HepG2 (cell line): ENCODE data around the gene SCGB1C1.

Source experiments
- EP300 ChIP-seq, 3 experiments: sonication (generic) in 1 of 3; formaldehyde crosslinking in 1 of 3; IDR thresholded peaks; 2 replicates each; pipeline versions ENCODE4 v1.5.1 to v1.6.1; 2011 to 2020; ENCODE audit warnings: low read depth in 2 of 3, low read length in 2 of 3, borderline replicate concordance in 1 of 3, improper control_type of control experiment in 1 of 3, mild to moderate bottlenecking in 1 of 3, missing genetic modification reagents in 1 of 3, moderate library complexity in 1 of 3
- EZH2 ChIP-seq: conservative IDR thresholded peaks from 2 replicates; pipeline ENCODE4 v1.6.1; 2012; ENCODE audit warnings: mild to moderate bottlenecking, low read depth, low read length, moderate library complexity
- GLI4 ChIP-seq: sonication (generic); formaldehyde crosslinking; IDR thresholded peaks from 2 replicates; pipeline ENCODE4 v1.5.1; 2020; ENCODE audit warnings: missing genetic modification reagents, mild to moderate bottlenecking, moderate library complexity, borderline replicate concordance
- JUN ChIP-seq: sonication (generic); formaldehyde crosslinking; IDR thresholded peaks from 2 replicates; pipeline ENCODE4 v1.4.0; 2020; ENCODE audit warnings: mild to moderate bottlenecking, missing genetic modification reagents
- NR2C2 ChIP-seq: sonication (generic); formaldehyde crosslinking; IDR thresholded peaks from 2 replicates; pipeline ENCODE4 v1.4.0; 2020; ENCODE audit warnings: missing genetic modification reagents, mild to moderate bottlenecking, moderate library complexity, borderline replicate concordance
- POLR2A ChIP-seq, 2 experiments: IDR thresholded peaks; 2 replicates each; pipeline ENCODE4 v1.6.1; 2011; ENCODE audit warnings: low read depth in 2 of 2, low read length in 2 of 2, mild to moderate bottlenecking in 1 of 2, moderate library complexity in 1 of 2; ENCODE audit not compliant: insufficient read depth in 1 of 2
- SETDB1 ChIP-seq: sonication (generic); formaldehyde crosslinking; IDR thresholded peaks from 2 replicates; pipeline ENCODE4 v1.5.1; 2020; ENCODE audit warnings: missing genetic modification reagents, mild to moderate bottlenecking, borderline replicate concordance
- YY1 ChIP-seq: IDR thresholded peaks from 2 replicates; pipeline ENCODE4 v1.6.1; 2011; ENCODE audit warnings: low read length, low read depth, moderate library complexity, mild to moderate bottlenecking; ENCODE audit not compliant: insufficient read depth, insufficient replicate concordance
- ZNF329 ChIP-seq: sonication (generic); formaldehyde crosslinking; IDR thresholded peaks from 2 replicates; pipeline ENCODE4 v1.9.0; 2021; ENCODE audit warnings: low read depth, mild to moderate bottlenecking, missing genetic modification reagents
- ZSCAN12 ChIP-seq: sonication (generic); formaldehyde crosslinking; IDR thresholded peaks from 2 replicates; pipeline ENCODE4 v1.9.0; 2021; ENCODE audit warnings: mild to moderate bottlenecking, missing genetic modification reagents
- TF ChIP-seq, protein P1 (sequence below): sonication (generic); formaldehyde crosslinking; IDR thresholded peaks from 2 replicates; pipeline ENCODE4 v1.5.0; 2020; ENCODE audit warnings: mild to moderate bottlenecking, missing genetic modification reagents, moderate library complexity
- TF ChIP-seq, protein P2 (sequence below): IDR thresholded peaks from 2 replicates; pipeline ENCODE4 v1.6.1; 2016; ENCODE audit warnings: mild to moderate bottlenecking
- TF ChIP-seq, protein P3 (sequence below): sonication (generic); formaldehyde crosslinking; IDR thresholded peaks from 2 replicates; pipeline ENCODE4 v1.5.0; 2020; ENCODE audit warnings: missing genetic modification reagents
- TF ChIP-seq, protein P4 (sequence below): sonication (generic); formaldehyde crosslinking; IDR thresholded peaks from 2 replicates; pipeline ENCODE4 v1.5.0; 2020; ENCODE audit warnings: missing genetic modification reagents, mild to moderate bottlenecking, borderline replicate concordance

DNA sequence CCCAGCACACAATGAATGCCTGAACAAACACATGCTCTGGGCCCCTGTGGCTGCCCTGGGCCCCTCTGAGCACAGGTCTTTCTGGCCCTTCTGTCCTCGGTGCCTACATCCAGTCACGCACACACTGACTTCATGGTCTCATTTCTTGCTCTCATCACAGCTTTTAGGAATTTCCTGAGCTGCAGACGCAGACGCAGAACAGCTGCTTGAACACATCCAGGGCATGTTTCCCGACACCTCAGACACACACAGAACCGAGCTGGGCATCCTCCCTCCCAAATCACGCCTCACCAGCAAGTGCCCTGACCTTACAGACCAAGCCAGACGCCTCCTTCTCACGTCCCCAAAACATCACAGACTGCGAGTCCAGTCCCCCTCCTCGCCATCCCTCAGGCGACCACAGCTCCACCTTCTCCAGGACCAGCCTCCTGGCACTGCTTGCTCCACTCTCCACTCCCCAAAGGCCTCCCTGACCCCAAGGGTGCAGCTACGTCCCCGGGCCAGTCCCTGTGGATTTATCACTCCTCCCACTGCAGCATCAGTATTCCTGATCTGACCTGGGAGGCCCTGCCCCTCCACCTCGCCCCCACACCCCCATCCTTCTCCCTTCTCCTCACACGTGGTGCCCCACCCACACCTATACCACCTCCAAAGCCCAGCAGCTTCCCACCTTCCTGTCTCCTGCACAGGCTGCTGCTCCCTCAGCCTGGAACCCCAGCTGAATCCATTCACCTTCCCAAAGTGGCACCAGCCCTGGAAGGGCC lies 30.3 kb downstream of the SCGB1C1 start:
- TF ChIP-seq POLR2A (IDR thresholded peaks at IDR 0.05; ENCODE audit: insufficient read depth in 1 of 2, low read depth in 2 of 2, low read length in 2 of 2) (no peak), GLI4 (CRISPR knock-in tag) (no peak), ZNF329 (CRISPR knock-in tag) (no peak), JUN (CRISPR knock-in tag) (no peak), EP300 (IDR thresholded peaks at IDR 0.05; ENCODE audit: low read depth in 2 of 2, low read length in 2 of 2) (no peak), EP300 (CRISPR knock-in tag; IDR thresholded peaks at IDR 0.05; ENCODE audit: borderline replicate concordance) (no peak), EZH2 (no peak), SETDB1 (CRISPR knock-in tag) (no peak), NR2C2 (no peak), YY1 (no peak), ZSCAN12 (CRISPR knock-in tag) (no peak)
- TF ChIP-seq, protein P1, sequence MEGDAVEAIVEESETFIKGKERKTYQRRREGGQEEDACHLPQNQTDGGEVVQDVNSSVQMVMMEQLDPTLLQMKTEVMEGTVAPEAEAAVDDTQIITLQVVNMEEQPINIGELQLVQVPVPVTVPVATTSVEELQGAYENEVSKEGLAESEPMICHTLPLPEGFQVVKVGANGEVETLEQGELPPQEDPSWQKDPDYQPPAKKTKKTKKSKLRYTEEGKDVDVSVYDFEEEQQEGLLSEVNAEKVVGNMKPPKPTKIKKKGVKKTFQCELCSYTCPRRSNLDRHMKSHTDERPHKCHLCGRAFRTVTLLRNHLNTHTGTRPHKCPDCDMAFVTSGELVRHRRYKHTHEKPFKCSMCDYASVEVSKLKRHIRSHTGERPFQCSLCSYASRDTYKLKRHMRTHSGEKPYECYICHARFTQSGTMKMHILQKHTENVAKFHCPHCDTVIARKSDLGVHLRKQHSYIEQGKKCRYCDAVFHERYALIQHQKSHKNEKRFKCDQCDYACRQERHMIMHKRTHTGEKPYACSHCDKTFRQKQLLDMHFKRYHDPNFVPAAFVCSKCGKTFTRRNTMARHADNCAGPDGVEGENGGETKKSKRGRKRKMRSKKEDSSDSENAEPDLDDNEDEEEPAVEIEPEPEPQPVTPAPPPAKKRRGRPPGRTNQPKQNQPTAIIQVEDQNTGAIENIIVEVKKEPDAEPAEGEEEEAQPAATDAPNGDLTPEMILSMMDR (CRISPR knock-in tag) = no peak
- TF ChIP-seq, protein P2, sequence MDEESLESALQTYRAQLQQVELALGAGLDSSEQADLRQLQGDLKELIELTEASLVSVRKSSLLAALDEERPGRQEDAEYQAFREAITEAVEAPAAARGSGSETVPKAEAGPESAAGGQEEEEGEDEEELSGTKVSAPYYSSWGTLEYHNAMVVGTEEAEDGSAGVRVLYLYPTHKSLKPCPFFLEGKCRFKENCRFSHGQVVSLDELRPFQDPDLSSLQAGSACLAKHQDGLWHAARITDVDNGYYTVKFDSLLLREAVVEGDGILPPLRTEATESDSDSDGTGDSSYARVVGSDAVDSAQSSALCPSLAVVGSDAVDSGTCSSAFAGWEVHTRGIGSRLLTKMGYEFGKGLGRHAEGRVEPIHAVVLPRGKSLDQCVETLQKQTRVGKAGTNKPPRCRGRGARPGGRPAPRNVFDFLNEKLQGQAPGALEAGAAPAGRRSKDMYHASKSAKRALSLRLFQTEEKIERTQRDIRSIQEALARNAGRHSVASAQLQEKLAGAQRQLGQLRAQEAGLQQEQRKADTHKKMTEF (CRISPR knock-in tag) = no peak
- TF ChIP-seq, protein P3, sequence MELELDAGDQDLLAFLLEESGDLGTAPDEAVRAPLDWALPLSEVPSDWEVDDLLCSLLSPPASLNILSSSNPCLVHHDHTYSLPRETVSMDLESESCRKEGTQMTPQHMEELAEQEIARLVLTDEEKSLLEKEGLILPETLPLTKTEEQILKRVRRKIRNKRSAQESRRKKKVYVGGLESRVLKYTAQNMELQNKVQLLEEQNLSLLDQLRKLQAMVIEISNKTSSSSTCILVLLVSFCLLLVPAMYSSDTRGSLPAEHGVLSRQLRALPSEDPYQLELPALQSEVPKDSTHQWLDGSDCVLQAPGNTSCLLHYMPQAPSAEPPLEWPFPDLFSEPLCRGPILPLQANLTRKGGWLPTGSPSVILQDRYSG (CRISPR knock-in tag) = no peak
- TF ChIP-seq, protein P4, sequence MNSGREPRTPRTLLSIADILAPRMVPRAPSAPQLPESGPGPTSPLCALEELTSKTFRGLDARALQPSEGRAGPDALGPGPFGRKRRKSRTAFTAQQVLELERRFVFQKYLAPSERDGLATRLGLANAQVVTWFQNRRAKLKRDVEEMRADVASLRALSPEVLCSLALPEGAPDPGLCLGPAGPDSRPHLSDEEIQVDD (CRISPR knock-in tag) = no peak
